ENCODE data around the gene ING5.

Gene ING5

GRCh38 chr2:241762933-241763369 is 61.1 kb downstream of the ING5 start:
- no peak for DNase-seq

GRCh38 chr2:241763551-241764274 is 61.9 kb downstream of the ING5 start:
- DNase-seq: no peak

GRCh38 chr2:241764275-241765241 is 62.7 kb downstream of the ING5 start:
- DNase-seq: no peak

GRCh38 chr2:241767464-241768250 is 65.8 kb downstream of the ING5 start:
- DNase-seq: no peak

- DNase-seq: no peak
These were observed 66.4 kb downstream of the ING5 start for GRCh38 chr2:241768251-241768711.

- DNase-seq: no peak
These were observed 67.0 kb downstream of the ING5 start for GRCh38 chr2:241768850-241769249.

- DNase-seq: no peak
These were observed 68.0 kb downstream of the ING5 start for GRCh38 chr2:241769819-241770184.

- DNase-seq: no peak
These were observed 68.5 kb downstream of the ING5 start for GRCh38 chr2:241770185-241770935.

GRCh38 chr2:241770936-241771285 is 69.1 kb downstream of the ING5 start:
- DNase-seq: no peak

- DNase-seq: no peak
These were observed 69.6 kb downstream of the ING5 start for GRCh38 chr2:241771286-241772062.

- no peak for DNase-seq
These were observed 70.2 kb downstream of the ING5 start for GRCh38 chr2:241772063-241772499.

GRCh38 chr2:241773511-241774418 is 71.9 kb downstream of the ING5 start:
- DNase-seq: no peak

GRCh38 chr2:241774419-241775222 is 72.8 kb downstream of the ING5 start:
- DNase-seq: no peak

GRCh38 chr2:241775223-241776177 is 73.7 kb downstream of the ING5 start:
- DNase-seq: no peak

- DNase-seq: no peak
These were observed 74.7 kb downstream of the ING5 start, which contains the start of gene GAL3ST2 for GRCh38 chr2:241776336-241777169. Gene GAL3ST2 (plus strand): TSS chr2:241776822. CDS start chr2:241776956, 134 bp downstream.

- no peak for DNase-seq
These were observed 75.4 kb downstream of the ING5 start for GRCh38 chr2:241777170-241777685.
